ENCODE measurements around the gene RRP15. TPM values are rescaled to one million over a fixed set of nuclear protein-coding genes. Genes with fewer than 3 reads are reported as not detected.

Gene RRP15
- total and polyA plus RNA-seq, 10 donors = 2.2 to 22.7 (median 10.6) TPM

DNA sequence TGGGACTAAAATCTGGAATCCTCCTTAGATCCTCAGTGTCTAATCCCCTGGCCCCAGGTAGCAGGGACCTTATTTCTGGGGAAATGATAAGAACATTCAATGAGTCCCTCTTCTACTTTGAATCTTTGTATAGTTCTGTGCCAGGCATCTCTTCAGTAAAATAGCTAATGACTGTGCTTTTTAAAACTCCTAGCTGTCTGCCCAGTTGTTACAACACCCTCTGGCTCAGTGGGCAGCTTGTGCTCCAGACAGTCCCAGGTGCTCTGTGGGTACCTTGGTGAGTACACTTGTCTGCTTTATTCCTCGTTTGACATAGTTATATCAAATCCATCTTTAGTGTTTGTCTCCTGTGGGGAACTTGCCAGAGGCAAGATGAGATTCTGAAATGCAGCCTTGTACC, 78.0 kb downstream of the RRP15 start:
- 60 to 91% (median 74%) methylated on average over 1 of the region's 1 CpG for WGBS, 5 donors
- Histone ChIP-seq H3K4me3 (no peak overlapping the region), H3K27me3 (replicated peaks in 1 of 7) (no peaks in the 10 kb centered on the region), H3K9me3 (no peaks in the 10 kb centered on the region), H3K36me3 (no peaks in the 10 kb centered on the region), H3K27ac (no peak overlapping the region), H3K4me1 (peaks cover 0 to 9% (median 0%) of the 10 kb centered on the region in 6 donors)
- no peak for DNase-seq
- TF ChIP-seq POLR2AphosphoS5 (IDR thresholded peaks at IDR 0.05) = no peak
- no peak for TF ChIP-seq POLR2A (IDR thresholded peaks at IDR 0.05)
- TF ChIP-seq CTCF (IDR thresholded peaks at IDR 0.05 in 8 of 11, conservative IDR thresholded peaks at IDR 0.05 in 3 of 11) = no peak
- intact Hi-C loops (cut with DNase I; ENCODE audit: low total_unique reads) = no loop called here

DNA sequence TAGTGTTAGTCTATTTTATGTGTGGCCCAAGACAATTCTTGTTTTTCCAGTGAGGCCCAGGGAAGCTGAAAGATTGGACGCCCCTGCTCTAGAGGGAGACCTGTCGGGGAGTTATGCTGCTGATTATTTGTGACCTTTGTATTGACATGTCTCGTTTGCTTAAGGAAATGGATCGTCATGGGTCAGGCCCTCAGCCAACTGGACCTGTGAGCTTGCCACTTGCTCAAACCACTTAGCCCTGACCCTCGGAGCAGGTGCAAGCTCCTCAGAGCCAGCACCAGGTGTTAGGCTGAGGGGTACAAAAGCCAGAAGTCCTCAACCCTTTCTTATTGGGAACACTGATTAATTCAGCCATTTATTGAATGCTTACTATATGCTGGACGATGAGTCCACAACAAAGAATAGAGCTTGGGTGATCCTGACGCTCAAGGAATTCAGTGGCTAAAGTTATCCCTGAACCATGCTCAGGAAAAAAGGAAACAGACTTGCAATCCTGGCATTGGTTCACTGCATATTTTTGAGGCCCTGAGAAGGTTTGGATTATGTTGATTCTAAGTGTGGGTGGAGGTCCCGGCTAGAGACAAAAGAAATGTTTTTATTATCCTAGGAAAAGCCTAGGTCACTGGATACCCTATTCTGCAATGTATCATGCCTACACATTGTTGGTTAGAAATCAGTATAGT, 79.1 kb downstream of the RRP15 start:
- 73 to 87% (median 86%) methylated on average over 8 of the region's 8 CpGs for WGBS, 5 donors
- intact Hi-C loops (cut with DNase I; ENCODE audit: low total_unique reads) = no loop called here
- no peak for TF ChIP-seq CTCF (IDR thresholded peaks at IDR 0.05 in 8 of 11, conservative IDR thresholded peaks at IDR 0.05 in 3 of 11)
- Histone ChIP-seq H3K27ac (no peak overlapping the region), H3K27me3 (replicated peaks in 1 of 7) (no peaks in the 10 kb centered on the region), H3K36me3 (no peaks in the 10 kb centered on the region), H3K4me3 (no peak overlapping the region), H3K4me1 (peaks cover 0 to 9% (median 0%) of the 10 kb centered on the region in 6 donors), H3K9me3 (no peaks in the 10 kb centered on the region)
- no peak for DNase-seq

- Histone ChIP-seq H3K9me3 (no peaks in the 10 kb centered on the region), H3K27me3 (replicated peaks in 1 of 7) (no peaks in the 10 kb centered on the region), H3K4me3 (no peak overlapping the region), H3K27ac (no peak overlapping the region), H3K4me1 (peaks cover 0 to 9% (median 0%) of the 10 kb centered on the region in 6 donors), H3K36me3 (no peaks in the 10 kb centered on the region)
- TF ChIP-seq POLR2A (IDR thresholded peaks at IDR 0.05) = no peak
- intact Hi-C loops (cut with DNase I; ENCODE audit: low total_unique reads) = no loop called here
- DNase-seq = no peak
- 83 to 93% (median 90%) methylated on average over 15 of the region's 15 CpGs for WGBS, 5 donors
These were observed 80.3 kb downstream of the RRP15 start for GRCh38 chr1:218365226-218365999.

GRCh38 chr1:218366322-218367052, 81.4 kb downstream of the RRP15 start:
- no peaks in the 10 kb centered on the region for H3K27me3 ChIP-seq (replicated peaks in 1 of 7)
- no peak for DNase-seq
- H3K27ac ChIP-seq = no peak overlapping the region
- H3K9me3 ChIP-seq = no peaks in the 10 kb centered on the region
- intact Hi-C loops (cut with DNase I; ENCODE audit: low total_unique reads) = no loop called here
- H3K4me1 ChIP-seq = peaks cover 0 to 3% (median 0%) of the 10 kb centered on the region in 6 donors
- H3K36me3 ChIP-seq = no peaks in the 10 kb centered on the region
- TF ChIP-seq POLR2A (IDR thresholded peaks at IDR 0.05) (no peak), POLR2AphosphoS5 (IDR thresholded peaks at IDR 0.05) (no peak), CTCF (IDR thresholded peaks at IDR 0.05 in 8 of 11, conservative IDR thresholded peaks at IDR 0.05 in 3 of 11) (no peak)
- no peak overlapping the region for H3K4me3 ChIP-seq
- WGBS, 5 donors = 74 to 87% (median 80%) methylated on average over 5 of the region's 5 CpGs
